Measurements from ENCODE around the gene WIPF1. TPM values are rescaled to one million over a fixed set of nuclear protein-coding genes. Genes with fewer than 3 reads are reported as not detected.

Gene WIPF1
- total RNA-seq, 1 experiment from 2014 or later: 20.8 TPM

GRCh38 chr2:174516501-174517378 is 80.9 kb downstream of the WIPF1 start:
- DNase-seq (ENCODE audit: low read depth in 1 of 2, low spot score in 2 of 2): no peak
- Histone ChIP-seq H3K4me1 (replicated peaks) (no peaks in the 10 kb centered on the region), H3K27ac (no peak overlapping the region), H3K36me3 (no peaks in the 10 kb centered on the region), H3K4me3 (no peak overlapping the region), H3K27me3 (replicated peaks) (no peaks in the 10 kb centered on the region), H3K9me3 (replicated peaks) (no peaks in the 10 kb centered on the region)

GRCh38 chr2:174512345-174512744 is 85.3 kb downstream of the WIPF1 start:
- no peaks in the 10 kb centered on the region for H3K4me1 ChIP-seq (replicated peaks)
- H3K27me3 ChIP-seq (replicated peaks): no peaks in the 10 kb centered on the region
- peaks cover 8% of the 10 kb centered on the region for H3K9me3 ChIP-seq (replicated peaks)
- no peak for DNase-seq (ENCODE audit: low read depth in 1 of 2, low spot score in 2 of 2)
- H3K36me3 ChIP-seq: no peaks in the 10 kb centered on the region
- no peak overlapping the region for H3K27ac ChIP-seq
- no peak overlapping the region for H3K4me3 ChIP-seq

GRCh38 chr2:174511580-174512260 is 85.9 kb downstream of the WIPF1 start:
- Histone ChIP-seq H3K4me3 (no peak overlapping the region), H3K4me1 (replicated peaks) (no peaks in the 10 kb centered on the region), H3K27me3 (replicated peaks) (no peaks in the 10 kb centered on the region), H3K36me3 (no peaks in the 10 kb centered on the region), H3K27ac (no peak overlapping the region), H3K9me3 (replicated peaks) (peaks cover 8% of the 10 kb centered on the region)
- DNase-seq (ENCODE audit: low read depth in 1 of 2, low spot score in 2 of 2): no peak

GRCh38 chr2:174510583-174511189 is 86.9 kb downstream of the WIPF1 start:
- DNase-seq (ENCODE audit: low read depth in 1 of 2, low spot score in 2 of 2): peak in 1 of 2 experiments; percentile 4
- H3K9me3 ChIP-seq (replicated peaks): peaks cover 8% of the 10 kb centered on the region
- no peaks in the 10 kb centered on the region for H3K4me1 ChIP-seq (replicated peaks)
- H3K27me3 ChIP-seq (replicated peaks): no peaks in the 10 kb centered on the region
- no peak overlapping the region for H3K4me3 ChIP-seq
- no peaks in the 10 kb centered on the region for H3K36me3 ChIP-seq
- H3K27ac ChIP-seq: no peak overlapping the region

Other genes with a start within 250 kb of the WIPF1 start
- 15.9 and 31.0 TPM in 2 replicates for gene SCRN3, start 202.1 kb downstream of the WIPF1 start, total RNA-seq (2014; rRNA removed; shearing (Covaris generic))
- gene GPR155, start 110.8 kb downstream of the WIPF1 start, total RNA-seq (2014; rRNA removed; shearing (Covaris generic)): 3.4 and 4.9 TPM in 2 replicates
- 0.16 TPM in 1 of 2 replicates, not detected in the other for gene CHRNA1, start 166.7 kb upstream of the WIPF1 start, total RNA-seq (2014; rRNA removed; shearing (Covaris generic))